NCI-H146 treated with DMSO at 0.1 percent for 48 hours (cell line): Measurements from ENCODE around the gene NEAT1.

ENCODE experiments used
- DNase-seq: peaks from one replicate; lab custom pipeline; 2025; ENCODE audit not compliant: unreplicated experiment; lab: John Stamatoyannopoulos, UW

Gene NEAT1

DNA sequence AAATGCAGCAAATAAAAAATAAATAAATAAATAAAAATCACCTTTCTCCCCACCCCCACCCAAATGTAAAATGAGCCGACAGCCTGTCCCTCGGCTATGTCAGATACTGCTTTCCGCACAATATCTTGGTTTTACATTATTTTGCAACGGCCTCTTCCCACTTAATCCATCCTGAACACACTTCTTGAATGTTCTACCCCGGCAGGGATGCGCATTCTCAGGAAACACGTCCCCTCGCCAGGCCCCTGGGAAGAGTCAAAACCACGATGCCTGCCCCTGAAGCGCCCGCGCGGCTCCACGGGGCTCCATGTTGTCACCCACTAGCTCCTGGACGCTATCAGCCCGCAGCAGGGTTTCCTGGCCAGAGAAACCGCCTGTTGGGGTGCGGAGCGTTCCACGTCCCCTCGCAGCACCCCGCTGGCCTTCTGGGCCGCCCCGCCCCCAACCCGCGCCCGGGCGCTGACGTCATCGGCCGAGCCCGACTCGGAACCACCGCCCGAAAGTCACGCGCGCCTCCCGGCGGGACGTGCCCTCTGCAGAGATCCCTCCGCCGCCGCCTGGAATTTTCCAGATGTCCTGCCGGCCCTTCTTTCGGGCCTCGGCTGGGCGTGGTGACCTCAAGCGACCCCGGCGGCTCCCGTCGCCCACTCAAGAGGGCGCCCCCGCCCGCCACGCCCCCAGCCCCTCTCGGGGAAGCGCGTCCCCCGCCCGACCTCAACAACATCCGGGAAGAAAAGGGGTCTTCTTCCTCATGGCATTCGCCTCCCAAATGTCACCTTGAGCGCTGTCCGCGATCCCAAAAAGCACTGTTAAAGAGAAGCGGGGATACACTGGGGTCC is 585 bp upstream of the NEAT1 start:
- no peak for DNase-seq

DNA sequence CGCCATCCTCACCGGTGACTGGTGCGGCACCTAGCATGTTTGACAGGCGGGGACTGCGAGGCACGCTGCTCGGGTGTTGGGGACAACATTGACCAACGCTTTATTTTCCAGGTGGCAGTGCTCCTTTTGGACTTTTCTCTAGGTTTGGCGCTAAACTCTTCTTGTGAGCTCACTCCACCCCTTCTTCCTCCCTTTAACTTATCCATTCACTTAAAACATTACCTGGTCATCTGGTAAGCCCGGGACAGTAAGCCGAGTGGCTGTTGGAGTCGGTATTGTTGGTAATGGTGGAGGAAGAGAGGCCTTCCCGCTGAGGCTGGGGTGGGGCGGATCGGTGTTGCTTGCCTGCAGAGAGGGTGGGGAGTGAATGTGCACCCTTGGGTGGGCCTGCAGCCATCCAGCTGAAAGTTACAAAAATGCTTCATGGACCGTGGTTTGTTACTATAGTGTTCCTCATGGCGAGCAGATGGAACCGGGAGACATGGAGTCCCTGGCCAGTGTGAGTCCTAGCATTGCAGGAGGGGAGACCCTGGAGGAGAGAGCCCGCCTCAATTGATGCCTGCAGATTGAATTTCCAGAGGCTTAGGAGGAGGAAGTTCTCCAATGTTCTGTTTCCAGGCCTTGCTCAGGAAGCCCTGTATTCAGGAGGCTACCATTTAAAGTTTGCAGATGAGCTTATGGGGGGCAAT is 1.1 kb downstream of the NEAT1 start:
- no peak for DNase-seq

DNA sequence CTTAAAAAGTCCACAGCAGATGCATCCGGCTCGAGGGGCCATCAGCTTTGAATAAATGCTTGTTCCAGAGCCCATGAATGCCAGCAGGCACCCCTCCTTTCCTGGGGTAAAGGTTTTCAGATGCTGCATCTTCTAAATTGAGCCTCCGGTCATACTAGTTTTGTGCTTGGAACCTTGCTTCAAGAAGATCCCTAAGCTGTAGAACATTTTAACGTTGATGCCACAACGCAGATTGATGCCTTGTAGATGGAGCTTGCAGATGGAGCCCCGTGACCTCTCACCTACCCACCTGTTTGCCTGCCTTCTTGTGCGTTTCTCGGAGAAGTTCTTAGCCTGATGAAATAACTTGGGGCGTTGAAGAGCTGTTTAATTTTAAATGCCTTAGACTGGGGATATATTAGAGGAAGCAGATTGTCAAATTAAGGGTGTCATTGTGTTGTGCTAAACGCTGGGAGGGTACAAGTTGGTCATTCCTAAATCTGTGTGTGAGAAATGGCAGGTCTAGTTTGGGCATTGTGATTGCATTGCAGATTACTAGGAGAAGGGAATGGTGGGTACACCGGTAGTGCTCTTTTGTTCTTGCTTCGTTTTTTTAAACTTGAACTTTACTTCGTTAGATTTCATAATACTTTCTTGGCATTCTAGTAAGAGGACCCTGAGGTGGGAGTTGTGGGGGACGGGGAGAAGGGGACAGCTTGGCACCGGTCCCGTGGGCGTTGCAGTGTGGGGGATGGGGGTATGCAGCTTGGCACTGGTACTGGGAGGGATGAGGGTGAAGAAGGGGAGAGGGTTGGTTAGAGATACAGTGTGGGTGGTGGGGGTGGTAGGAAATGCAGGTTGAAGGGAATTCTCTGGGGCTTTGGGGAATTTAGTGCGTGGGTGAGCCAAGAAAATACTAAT is 1.9 kb downstream of the NEAT1 start:
- DNase-seq = no peak

DNA sequence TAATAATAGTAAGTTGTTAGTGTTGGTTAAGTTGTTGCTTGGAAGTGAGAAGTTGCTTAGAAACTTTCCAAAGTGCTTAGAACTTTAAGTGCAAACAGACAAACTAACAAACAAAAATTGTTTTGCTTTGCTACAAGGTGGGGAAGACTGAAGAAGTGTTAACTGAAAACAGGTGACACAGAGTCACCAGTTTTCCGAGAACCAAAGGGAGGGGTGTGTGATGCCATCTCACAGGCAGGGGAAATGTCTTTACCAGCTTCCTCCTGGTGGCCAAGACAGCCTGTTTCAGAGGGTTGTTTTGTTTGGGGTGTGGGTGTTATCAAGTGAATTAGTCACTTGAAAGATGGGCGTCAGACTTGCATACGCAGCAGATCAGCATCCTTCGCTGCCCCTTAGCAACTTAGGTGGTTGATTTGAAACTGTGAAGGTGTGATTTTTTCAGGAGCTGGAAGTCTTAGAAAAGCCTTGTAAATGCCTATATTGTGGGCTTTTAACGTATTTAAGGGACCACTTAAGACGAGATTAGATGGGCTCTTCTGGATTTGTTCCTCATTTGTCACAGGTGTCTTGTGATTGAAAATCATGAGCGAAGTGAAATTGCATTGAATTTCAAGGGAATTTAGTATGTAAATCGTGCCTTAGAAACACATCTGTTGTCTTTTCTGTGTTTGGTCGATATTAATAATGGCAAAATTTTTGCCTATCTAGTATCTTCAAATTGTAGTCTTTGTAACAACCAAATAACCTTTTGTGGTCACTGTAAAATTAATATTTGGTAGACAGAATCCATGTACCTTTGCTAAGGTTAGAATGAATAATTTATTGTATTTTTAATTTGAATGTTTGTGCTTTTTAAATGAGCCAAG is 2.7 kb downstream of the NEAT1 start:
- no peak for DNase-seq

GRCh38 chr11:65425971-65426838 is 3.6 kb downstream of the NEAT1 start:
- no peak for DNase-seq

GRCh38 chr11:65426839-65427690 is 4.5 kb downstream of the NEAT1 start:
- no peak for DNase-seq

GRCh38 chr11:65427691-65428577 is 5.3 kb downstream of the NEAT1 start:
- DNase-seq = no peak

DNA sequence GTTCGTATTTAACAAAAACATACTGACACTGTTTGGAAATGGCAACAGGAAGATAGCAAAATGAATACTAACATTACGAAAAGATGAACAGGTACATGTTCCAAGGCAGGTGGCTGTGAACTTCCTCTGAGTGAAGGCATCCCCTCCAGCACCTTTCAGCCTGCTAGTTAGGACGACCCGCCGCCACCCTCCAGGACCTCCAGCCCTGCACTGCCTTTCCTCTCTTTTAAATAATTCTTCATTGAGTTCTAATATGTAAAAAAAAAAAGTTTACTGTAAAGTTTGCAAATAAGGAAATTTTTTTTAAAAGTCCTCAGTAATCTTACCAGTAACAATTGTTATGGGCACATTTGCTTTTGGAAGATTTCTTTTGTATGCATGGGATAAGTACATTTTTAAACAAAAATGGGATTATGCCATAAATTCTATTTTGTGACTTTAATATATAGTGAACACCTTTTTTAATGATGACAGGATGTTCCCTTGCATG is 6.0 kb downstream of the NEAT1 start:
- no peak for DNase-seq

DNA sequence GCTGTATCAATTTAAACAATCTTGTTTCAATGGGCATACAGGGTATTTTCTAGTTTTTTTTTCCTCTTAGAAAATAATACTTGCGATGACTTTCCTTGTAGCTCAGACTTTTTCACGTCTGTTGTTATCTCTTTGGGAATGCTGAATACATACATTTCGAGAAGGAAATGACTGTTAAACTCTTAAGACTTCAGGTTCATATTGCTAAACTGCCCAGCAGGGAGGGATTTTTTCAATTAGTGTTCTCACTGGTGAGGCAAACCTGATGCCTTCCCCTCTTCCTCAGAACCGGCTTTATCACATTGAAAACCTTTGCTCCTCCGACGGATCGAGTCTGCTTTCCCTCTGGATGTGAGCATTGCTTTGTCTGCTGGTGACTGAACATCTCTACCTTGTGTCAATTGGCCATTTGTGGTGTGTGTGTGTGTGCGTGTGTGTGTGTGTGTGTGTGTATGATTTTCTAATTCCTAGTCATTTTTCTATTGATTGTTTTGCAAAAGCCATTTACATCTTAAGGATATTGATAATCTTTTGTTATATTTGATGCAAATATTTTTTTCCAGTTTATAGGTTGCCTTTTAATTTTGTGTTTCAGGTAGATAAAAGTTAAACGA is 6.6 kb downstream of the NEAT1 start:
- DNase-seq = no peak

DNA sequence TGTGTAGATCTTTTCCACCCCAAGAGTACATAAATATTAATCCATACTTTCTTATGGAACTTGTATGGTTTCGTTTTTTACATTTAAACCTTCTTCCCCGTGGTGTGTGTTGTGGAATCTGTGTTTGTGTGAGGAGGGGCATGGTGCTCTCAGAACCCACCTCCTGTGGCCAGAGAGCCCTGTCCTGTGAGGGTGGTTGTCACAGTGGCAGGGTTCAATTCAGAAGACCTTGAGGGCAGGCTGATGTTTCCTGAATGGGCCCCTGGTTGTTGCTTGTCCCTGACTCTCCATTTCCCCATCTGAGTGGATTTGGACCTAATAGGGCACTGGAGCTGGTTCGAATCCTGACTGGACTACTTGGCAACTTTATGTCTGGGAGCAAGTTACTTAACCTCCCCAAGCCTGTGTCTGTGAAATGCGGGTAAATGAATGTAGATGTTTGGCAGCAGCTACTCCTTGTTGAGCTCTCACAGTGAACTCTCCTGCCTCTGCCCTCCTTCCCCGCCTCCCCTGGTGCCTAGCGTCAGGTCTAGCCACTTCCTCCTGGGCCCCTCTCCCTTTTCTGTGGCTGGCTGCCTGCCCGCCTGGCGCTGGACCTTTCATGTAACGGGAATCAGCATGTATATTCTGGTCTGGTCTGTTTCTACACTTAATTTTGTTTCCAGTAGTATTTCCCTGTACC is 7.3 kb downstream of the NEAT1 start:
- no peak for DNase-seq

DNA sequence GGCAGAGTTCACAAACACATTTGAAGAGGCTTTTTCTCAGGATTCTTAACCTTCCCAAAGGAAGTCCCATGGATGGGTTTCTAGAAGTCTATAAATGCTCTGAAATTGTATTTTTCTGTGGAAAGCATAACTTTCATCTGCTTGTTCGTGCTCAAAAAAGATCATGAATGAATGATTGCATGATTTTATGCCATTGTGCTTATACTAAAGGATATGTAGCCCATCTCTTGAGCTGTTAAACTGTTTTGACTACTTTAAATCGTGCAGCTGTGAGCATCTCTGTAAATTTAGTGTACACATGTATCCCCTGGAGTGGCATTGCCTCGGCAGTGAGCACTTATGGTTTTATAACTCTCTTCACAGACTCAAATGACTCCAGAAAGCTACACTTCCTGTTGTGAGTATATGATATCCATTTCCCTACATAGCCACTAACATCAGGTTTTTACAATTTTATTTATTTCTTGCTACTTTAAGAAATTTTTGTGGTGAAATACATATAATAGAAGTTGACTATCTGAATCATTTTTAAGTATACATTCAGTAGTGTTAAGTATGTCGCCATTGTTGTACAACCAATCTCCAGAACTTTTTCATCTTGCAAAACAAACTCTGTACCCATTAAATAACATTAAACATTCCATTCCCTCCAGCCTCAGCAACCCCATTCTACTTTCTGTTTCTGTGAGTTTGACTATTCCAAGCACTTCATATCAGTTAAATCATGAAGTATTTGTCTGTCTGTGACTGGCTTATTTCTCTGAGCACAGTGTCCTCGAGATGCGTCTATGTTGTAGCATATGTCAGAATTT is 8.0 kb downstream of the NEAT1 start:
- no peak for DNase-seq

DNA sequence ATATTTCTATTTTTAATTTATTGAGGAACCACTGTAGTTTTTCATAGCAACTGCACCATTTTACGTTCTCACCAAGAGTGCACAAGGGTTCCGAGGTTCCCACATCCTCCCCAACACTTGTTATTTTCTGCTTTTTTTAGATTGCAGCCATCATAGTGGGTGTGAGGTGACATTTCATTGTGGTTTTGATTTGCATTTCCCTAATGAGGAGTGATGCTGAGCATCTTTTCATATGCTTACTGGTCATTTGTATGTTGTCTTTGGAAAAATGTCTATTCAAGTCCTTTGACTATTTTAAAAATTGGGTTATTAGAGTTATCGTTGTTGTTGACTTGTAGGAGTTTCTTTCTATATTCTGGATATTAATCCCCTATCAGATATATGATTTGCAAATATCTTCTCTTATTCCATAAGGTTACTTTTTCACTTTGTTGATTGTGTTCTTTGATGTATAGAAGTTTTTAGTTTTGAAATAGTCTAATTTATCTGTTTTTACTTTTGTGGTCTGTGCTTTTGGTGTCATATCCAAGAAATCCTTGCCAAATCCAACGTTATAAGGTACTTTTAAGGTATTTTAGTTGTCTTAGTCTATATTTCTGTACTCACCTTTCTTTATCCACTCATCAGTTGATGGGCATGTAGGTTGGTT is 9.0 kb downstream of the NEAT1 start:
- no peak for DNase-seq

- no peak for DNase-seq
Observed at GRCh38 chr11:65432100-65432650, 9.6 kb downstream of the NEAT1 start.

DNA sequence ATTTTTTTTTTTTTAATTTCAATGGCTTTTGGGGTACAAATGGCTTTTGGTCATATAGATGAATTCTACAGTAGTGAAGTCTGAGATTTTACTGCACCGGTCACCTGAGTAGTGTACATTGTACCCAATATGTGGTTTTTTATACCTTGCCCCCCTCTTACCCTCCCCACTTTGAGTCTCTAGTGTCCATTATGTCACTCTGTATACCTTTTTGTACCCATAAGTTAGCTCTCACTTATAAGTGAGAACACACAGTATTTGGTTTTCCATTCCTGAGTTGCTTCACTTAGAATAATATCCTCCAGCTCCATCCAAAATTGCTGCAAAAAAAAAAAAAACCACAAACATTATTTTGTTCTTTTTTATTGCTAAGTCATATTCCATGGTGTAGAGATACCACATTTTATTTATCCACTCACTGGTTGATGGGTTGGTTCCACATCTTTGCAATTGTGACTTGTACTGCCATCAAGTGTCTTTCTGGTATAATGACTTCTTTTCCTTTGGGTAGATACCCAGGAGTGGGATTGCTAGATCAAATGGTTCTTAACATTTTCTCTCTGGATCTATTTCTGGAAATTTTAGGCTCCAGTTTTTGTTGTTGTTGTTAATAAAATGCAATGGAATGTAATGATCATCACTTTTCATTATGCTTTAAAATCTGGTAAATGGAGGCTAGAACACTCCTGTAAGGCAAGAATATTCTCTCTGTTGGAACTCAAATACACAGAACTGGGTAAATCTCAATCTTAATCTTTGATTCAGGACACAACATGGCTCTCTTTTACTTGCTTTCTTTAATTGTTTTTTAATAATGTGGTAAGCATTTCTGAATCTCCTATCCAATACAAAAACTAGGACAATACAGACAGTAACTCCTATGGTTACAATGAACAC is 10.3 kb downstream of the NEAT1 start:
- DNase-seq = peak; percentile 5
